GM23338 (cell line): ENCODE measurements around the gene MARK2. TPM values are rescaled to one million over a fixed set of nuclear protein-coding genes. Genes with fewer than 3 reads are reported as not detected.
A peak's percentile ranks its signal among the peaks of the same experiment; 100 is the strongest.

ENCODE experiments used
- ATAC-seq: fragments of 200-7000 bp; cut with Tn5 transposase; 3 replicates; pipeline ENCODE4 v1.9.1; 2020
- DNase-seq: peaks from one replicate; pipeline ENCODE4 v3.0.0-alpha.2; 2015; ENCODE audit warnings: low spot score
- H2AFZ ChIP-seq: fragments of 200-600 bp; sonication (generic); 2 replicates; pipeline ENCODE4 v1.8.0; 2016; ENCODE audit warnings: antibody characterized with exemption, mild to moderate bottlenecking, moderate library complexity
- H3F3A ChIP-seq: fragments of 200-600 bp; sonication (generic); replicated peaks from 2 replicates; pipeline ENCODE4 v1.8.0; 2017; ENCODE audit warnings: antibody characterized with exemption, mixed run types, low read depth
- H3K27ac ChIP-seq: fragments of 200-600 bp; sonication (generic); 2 replicates; pipeline ENCODE4 v1.6.1; 2016; ENCODE audit warnings: low read depth
- H3K27me3 ChIP-seq: fragments of 200-600 bp; sonication (generic); 2 replicates; pipeline ENCODE4 v1.8.0; 2016; ENCODE audit warnings: mild to moderate bottlenecking, mixed run types, moderate library complexity; ENCODE audit not compliant: insufficient read depth
- H3K36me3 ChIP-seq: fragments of 200-600 bp; sonication (generic); 2 replicates; pipeline ENCODE4 v1.8.0; 2016; ENCODE audit warnings: mild to moderate bottlenecking; ENCODE audit not compliant: insufficient read depth
- H3K4me1 ChIP-seq: fragments of 200-600 bp; sonication (generic); 2 replicates; pipeline ENCODE4 v1.8.0; 2016; ENCODE audit warnings: mild to moderate bottlenecking, moderate library complexity; ENCODE audit not compliant: insufficient read depth
- H3K4me2 ChIP-seq: fragments of 200-600 bp; sonication (generic); 2 replicates; pipeline ENCODE4 v1.7.1; 2017; ENCODE audit warnings: mixed run types
- H3K4me3 ChIP-seq: fragments of 200-600 bp; sonication (generic); 2 replicates; pipeline ENCODE4 v1.6.1; 2016; ENCODE audit warnings: mixed run types
- H3K79me2 ChIP-seq: fragments of 200-600 bp; sonication (generic); replicated peaks from 2 replicates; pipeline ENCODE4 v1.8.0; 2017; ENCODE audit warnings: mild to moderate bottlenecking; ENCODE audit not compliant: insufficient read depth
- H3K9me2 ChIP-seq: fragments of 200-600 bp; sonication (generic); 2 replicates; pipeline ENCODE4 v1.8.0; 2017; ENCODE audit not compliant: insufficient read depth
- H4K20me1 ChIP-seq: fragments of 200-600 bp; sonication (generic); replicated peaks from 2 replicates; pipeline ENCODE4 v1.8.0; 2017; ENCODE audit warnings: mild to moderate bottlenecking; ENCODE audit not compliant: insufficient read depth
- H3K27ac Mint-ChIP-seq: 2 replicates; pipeline ENCODE4 v1.8.0; 2020; ENCODE audit warnings: inconsistent platforms, mild to moderate bottlenecking, moderate library complexity, mixed read lengths
- H3K27me3 Mint-ChIP-seq: 3 replicates; pipeline ENCODE4 v1.8.0; 2022; ENCODE audit warnings: low read depth, mild to moderate bottlenecking, moderate library complexity, mixed read lengths, inconsistent platforms; ENCODE audit not compliant: insufficient read depth, poor library complexity
- H3K36me3 Mint-ChIP-seq: 3 replicates; pipeline ENCODE4 v1.8.0; 2021; ENCODE audit warnings: low read depth, mild to moderate bottlenecking, inconsistent platforms, moderate library complexity, mixed read lengths
- H3K4me1 Mint-ChIP-seq: 3 replicates; pipeline ENCODE4 v1.8.0; 2020; ENCODE audit warnings: mild to moderate bottlenecking, inconsistent platforms, mixed read lengths
- H3K4me3 Mint-ChIP-seq: 3 replicates; pipeline ENCODE4 v1.8.0; 2021; ENCODE audit warnings: moderate library complexity, mild to moderate bottlenecking, inconsistent platforms, mixed read lengths
- H3K9me3 Mint-ChIP-seq: 3 replicates; pipeline ENCODE4 v1.8.0; 2020; ENCODE audit warnings: moderate library complexity, mild to moderate bottlenecking, inconsistent platforms, mixed read lengths
- CTCF ChIP-seq, 2 experiments: fragments of 200-600 bp in 1 of 2; sonication (generic) in 1 of 2; conservative IDR thresholded peaks; 2 replicates each; pipeline versions ENCODE4 v1.5.1 to v1.6.1; 2016 to 2017; ENCODE audit warnings: antibody characterized with exemption in 2 of 2, low read depth in 2 of 2, mild to moderate bottlenecking in 2 of 2, moderate library complexity in 1 of 2
- ETS1 ChIP-seq: IDR thresholded peaks from 2 replicates; pipeline ENCODE4 v1.6.1; 2016; ENCODE audit warnings: antibody characterized with exemption
- EZH2 ChIP-seq: fragments of 200-600 bp; sonication (generic); IDR thresholded peaks from one replicate; pipeline ENCODE4 v1.8.0; 2017; ENCODE audit warnings: antibody characterized with exemption, mild to moderate bottlenecking, low read depth; ENCODE audit not compliant: unreplicated experiment
- EZH2phosphoT487 ChIP-seq: fragments of 200-600 bp; sonication (generic); IDR thresholded peaks from one replicate; pipeline ENCODE4 v1.8.1; 2018; ENCODE audit warnings: antibody characterized with exemption; ENCODE audit not compliant: unreplicated experiment
- JUNB ChIP-seq: IDR thresholded peaks from one replicate; pipeline ENCODE4 v1.6.1; 2016; ENCODE audit warnings: antibody characterized with exemption; ENCODE audit not compliant: unreplicated experiment
- NANOG ChIP-seq: IDR thresholded peaks from 2 replicates; pipeline ENCODE4 v1.6.1; 2016; ENCODE audit warnings: antibody characterized with exemption, borderline replicate concordance
- POLR2AphosphoS5 ChIP-seq: IDR thresholded peaks from 2 replicates; pipeline ENCODE4 v1.6.1; 2016; ENCODE audit warnings: antibody characterized with exemption, low read depth
- REST ChIP-seq: IDR thresholded peaks from one replicate; pipeline ENCODE4 v1.6.1; 2018; ENCODE audit warnings: antibody characterized with exemption; ENCODE audit not compliant: unreplicated experiment
- STAT1 ChIP-seq: IDR thresholded peaks from one replicate; pipeline ENCODE4 v1.6.1; 2016; ENCODE audit warnings: antibody characterized with exemption; ENCODE audit not compliant: unreplicated experiment
- ZNF114 ChIP-seq: fragments of 250-450 bp; sonication (Bioruptor Pico); IDR thresholded peaks from 2 replicates; pipeline ENCODE4 v1.5.0; 2020; ENCODE audit warnings: mild to moderate bottlenecking, moderate library complexity
- polyA plus RNA-seq: library from polyadenylated mRNA; unstranded; fragments of >200 nt; fragmentation: Nextera tagmentation; extraction: Ambion mirVana; gene quantifications from 2 replicates; pipeline ENCODE4 v1.2.1, GENCODE V29; 2016
- total RNA-seq: library from RNA; depleted of rRNA; stranded (reverse); fragments of >200 nt; shearing (Covaris generic); gene quantifications from 2 replicates; pipeline ENCODE4 v1.2.3, GENCODE V29; 2014

MARK2 gene
- total and polyA plus RNA-seq, 2 experiments from 2014 or later: 18.7 to 42.6 TPM

GRCh38 chr11:63841554-63841953, 2.6 kb downstream of the MARK2 start (continued):
- TF ChIP-seq EZH2phosphoT487: no peak
- no peak for TF ChIP-seq CTCF (conservative IDR thresholded peaks at IDR 0.05; ENCODE audit: low read depth in 2 of 2)
- TF ChIP-seq STAT1: no peak
- TF ChIP-seq JUNB: no peak
- TF ChIP-seq REST: no peak
- no peak for TF ChIP-seq ETS1
- TF ChIP-seq NANOG: no peak
- TF ChIP-seq POLR2AphosphoS5: no peak
- TF ChIP-seq EZH2: no peak
- TF ChIP-seq ZNF114: no peak

GRCh38 chr11:63843041-63843440, 4.1 kb downstream of the MARK2 start:
- DNase-seq: no peak
- H3K27ac Mint-ChIP-seq: peak overlapping the region; percentile 86
- H3K79me2 ChIP-seq: peaks cover 88% of the 10 kb centered on the region
- H3K27me3 Mint-ChIP-seq: peaks cover 11% of the 10 kb centered on the region
- H3K4me1 ChIP-seq: peaks cover 65% of the 10 kb centered on the region
- peak overlapping the region; percentile 93 for H3K4me3 ChIP-seq
- no peaks in the 10 kb centered on the region for H3K36me3 ChIP-seq
- no peaks in the 10 kb centered on the region for H3K9me3 Mint-ChIP-seq
- no peaks in the 10 kb centered on the region for H3K9me2 ChIP-seq
- H3K27ac ChIP-seq: peak overlapping the region; percentile 80
- H3K4me1 Mint-ChIP-seq: peaks cover 73% of the 10 kb centered on the region
- H3K4me2 ChIP-seq: peak overlapping the region; percentile 97
- peaks cover under 1% of the 10 kb centered on the region; the same call in 1 of the 2 replicates for H3F3A ChIP-seq
- peaks cover 63% of the 10 kb centered on the region for H4K20me1 ChIP-seq
- H2AFZ ChIP-seq: no peak overlapping the region
- no peaks in the 10 kb centered on the region for H3K27me3 ChIP-seq
- peaks cover 17% of the 10 kb centered on the region; the same call in 2 of the 3 replicates for H3K36me3 Mint-ChIP-seq
- ATAC-seq: no peak
- H3K4me3 Mint-ChIP-seq: peak overlapping the region; percentile 39
- TF ChIP-seq STAT1 (no peak), CTCF (conservative IDR thresholded peaks at IDR 0.05; ENCODE audit: low read depth in 2 of 2) (no peak), ETS1 (no peak), EZH2phosphoT487 (no peak), NANOG (no peak)
